ENCODE results near the gene SLC5A7. TPM values are rescaled to one million over a fixed set of nuclear protein-coding genes. Genes with fewer than 3 reads are reported as not detected.

The SLC5A7 gene
- 0.20 TPM for total RNA-seq

- DNase-seq (ENCODE audit: low spot score), result no peak
Observed at GRCh38 chr2:107986278-107987217, at the start of gene SLC5A7. Gene SLC5A7, plus strand, starts transcription at chr2:107986524. Its CDS starts 1,632 bp downstream, at chr2:107988156.

DNA sequence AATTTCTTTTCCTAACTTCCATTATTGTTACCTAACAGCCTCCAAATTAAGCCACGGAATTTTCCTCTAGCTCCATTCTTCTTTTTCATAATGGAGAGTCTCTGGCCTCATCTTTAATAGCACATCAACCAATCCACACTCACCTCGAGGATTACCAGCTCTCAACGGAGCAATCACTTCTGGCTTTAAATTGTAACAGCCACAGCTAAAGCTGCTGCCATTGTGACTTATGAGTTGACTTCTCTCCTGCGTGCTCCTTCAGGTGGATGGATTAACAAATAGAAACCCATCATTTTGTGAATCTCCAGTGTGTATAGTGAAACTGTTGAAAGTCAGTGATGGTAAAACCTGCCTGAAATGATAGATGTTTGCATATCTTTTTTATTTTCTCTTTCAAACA is 24.9 kb upstream of the SLC5A7 start:
- no peak for DNase-seq (ENCODE audit: low spot score)

DNA sequence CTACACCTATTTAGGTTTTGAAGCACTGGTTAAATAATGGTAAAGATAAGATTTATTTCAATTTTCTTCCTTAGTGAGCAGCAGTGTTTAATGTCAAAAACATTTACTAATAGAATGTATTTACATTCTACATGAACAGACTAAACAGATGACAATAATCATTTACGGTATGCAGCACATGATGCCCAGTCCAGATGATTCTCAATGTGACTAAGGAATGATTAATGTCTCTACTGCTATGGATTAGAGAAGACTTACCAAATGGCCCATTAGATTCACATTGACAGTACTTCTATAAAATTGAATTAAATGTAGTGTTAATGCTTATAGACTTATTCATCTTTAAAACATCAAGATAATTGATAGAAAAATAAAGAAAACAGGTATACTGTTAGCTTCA is 22.1 kb upstream of the SLC5A7 start:
- DNase-seq (ENCODE audit: low spot score), result no peak

DNA sequence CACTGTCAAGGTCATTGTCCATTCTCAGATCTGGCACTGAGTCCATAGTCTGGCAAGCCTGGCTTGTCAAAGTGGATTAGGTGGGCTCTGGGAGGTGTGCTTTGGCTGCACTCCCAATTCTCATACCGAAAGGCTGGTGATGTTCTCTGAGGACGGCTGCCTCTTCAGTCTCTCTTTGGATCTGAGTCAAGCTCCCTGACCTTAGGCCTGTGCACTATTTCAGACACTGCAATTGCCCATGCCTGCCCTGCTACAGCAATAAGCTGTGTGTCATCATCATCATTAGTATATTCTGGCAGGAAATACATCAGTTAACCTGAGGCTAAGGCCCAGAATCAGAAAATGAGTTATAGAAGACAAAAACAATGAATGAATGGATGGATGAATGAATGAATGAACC is 1.6 kb upstream of the SLC5A7 start:
- DNase-seq (ENCODE audit: low spot score), result no peak

DNA sequence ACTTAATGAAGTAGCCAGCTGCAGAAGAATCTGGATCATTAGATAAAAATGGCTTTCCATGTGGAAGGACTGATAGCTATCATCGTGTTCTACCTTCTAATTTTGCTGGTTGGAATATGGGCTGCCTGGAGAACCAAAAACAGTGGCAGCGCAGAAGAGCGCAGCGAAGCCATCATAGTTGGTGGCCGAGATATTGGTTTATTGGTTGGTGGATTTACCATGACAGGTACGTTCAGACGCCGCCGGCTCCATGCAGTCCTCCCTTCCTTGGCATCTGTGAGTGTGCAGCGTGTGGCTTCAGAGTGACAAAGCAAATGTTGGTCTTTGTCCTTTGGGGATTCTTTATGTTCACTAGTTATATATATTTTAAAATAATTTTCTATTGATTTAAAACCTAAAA is 1.8 kb downstream of the SLC5A7 start:
- DNase-seq (ENCODE audit: low spot score), result no peak

DNA sequence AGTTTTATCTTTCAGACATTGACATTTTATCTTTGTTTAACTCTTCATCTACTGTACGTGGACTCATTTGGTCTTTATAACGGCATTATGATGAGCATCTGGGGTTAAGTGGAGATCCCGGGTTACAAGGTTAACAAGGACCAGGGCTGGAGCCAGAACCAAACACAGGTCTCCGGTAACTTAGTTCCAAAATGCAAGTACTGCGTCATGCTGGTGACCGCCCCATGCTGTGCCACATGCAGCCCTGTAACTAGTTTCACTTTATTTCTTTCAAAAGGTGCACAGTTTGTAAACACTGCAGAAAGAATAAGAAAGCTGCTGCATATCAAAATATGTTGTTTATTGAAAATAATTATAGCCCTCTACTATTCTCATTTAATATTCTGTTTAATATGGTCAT is 3.1 kb downstream of the SLC5A7 start:
- DNase-seq (ENCODE audit: low spot score), result no peak

GRCh38 chr2:107990718-107991117 is 4.4 kb downstream of the SLC5A7 start:
- DNase-seq (ENCODE audit: low spot score), result no peak

GRCh38 chr2:107992069-107992468 is 5.7 kb downstream of the SLC5A7 start:
- DNase-seq (ENCODE audit: low spot score), result no peak

- no peak for DNase-seq (ENCODE audit: low spot score)
Observed at GRCh38 chr2:107999158-107999557, 12.8 kb downstream of the SLC5A7 start.

GRCh38 chr2:108010912-108011591 is 24.7 kb downstream of the SLC5A7 start:
- no peak for DNase-seq (ENCODE audit: low spot score)

- DNase-seq (ENCODE audit: low spot score), result no peak
Observed at GRCh38 chr2:108013305-108013704, 27.0 kb downstream of the SLC5A7 start.

DNA sequence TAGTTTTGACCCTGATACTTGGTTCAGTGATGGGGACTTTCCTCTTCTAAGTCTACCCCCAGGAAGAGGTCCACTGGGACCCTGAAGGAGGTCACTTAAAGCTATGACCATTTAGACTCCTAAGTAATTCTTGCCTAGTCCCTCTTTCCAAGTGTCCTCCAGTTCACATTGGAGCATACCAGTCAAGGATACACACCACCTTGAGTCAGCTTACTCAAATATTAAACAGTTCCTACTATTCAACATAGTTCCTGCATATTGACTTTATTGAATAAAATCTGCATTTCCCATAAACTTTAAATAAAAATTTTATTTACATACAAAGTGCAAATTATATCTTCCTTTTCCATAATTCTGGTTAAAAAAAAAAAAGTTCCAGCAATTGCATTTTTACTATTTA is 36.3 kb downstream of the SLC5A7 start:
- no peak for DNase-seq (ENCODE audit: low spot score)

- DNase-seq (ENCODE audit: low spot score), result no peak
Observed at GRCh38 chr2:108023776-108024175, 37.5 kb downstream of the SLC5A7 start.

- no peak for DNase-seq (ENCODE audit: low spot score)
Observed at GRCh38 chr2:108026092-108026794, 39.9 kb downstream of the SLC5A7 start.

DNA sequence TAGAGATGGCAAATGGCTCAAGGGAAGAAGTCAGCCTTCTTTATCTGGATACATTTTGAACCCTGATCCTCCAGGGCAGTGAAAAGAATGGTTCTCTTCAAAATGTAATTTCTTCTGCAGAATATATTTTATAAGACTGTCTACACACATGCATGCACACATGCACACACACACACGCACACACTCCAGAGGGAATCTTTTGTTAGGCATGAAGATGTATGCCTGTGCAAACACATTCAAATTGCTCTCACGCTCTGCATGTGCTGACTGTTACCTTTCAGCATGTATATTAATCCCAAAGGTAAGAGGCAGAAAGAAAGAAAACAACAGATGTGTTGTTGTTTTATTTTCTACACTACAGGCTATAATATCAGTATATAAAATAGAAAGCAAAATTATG is 43.2 kb downstream of the SLC5A7 start:
- no peak for DNase-seq (ENCODE audit: low spot score)

- no peak for DNase-seq (ENCODE audit: low spot score)
Observed at GRCh38 chr2:108029912-108030311, 43.6 kb downstream of the SLC5A7 start.

DNA sequence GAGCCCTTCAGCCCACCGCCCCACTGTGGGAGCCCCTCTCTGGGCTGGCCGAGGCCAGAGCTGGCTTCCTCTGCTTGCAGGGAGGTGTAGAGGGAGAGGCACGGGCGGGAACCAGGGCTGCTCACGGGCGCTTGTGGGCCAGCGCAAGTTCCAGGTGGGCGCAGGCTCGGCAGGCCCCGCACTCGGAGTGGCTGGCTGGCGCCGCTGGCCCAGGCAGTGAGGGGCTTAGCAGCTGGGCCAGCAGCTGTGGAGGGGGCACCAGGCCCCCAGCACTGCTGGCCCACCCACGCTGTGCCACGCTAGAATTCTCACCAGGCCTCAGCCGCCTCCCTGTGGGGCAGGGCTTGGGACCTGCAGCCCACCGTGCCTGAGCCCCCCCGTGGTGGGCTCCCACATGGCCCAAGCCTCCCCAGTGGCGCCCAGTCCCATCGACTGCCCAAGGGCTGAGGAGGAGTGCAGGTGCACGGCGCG is 45.2 kb downstream of the SLC5A7 start:
- no peak for DNase-seq (ENCODE audit: low spot score)

DNA sequence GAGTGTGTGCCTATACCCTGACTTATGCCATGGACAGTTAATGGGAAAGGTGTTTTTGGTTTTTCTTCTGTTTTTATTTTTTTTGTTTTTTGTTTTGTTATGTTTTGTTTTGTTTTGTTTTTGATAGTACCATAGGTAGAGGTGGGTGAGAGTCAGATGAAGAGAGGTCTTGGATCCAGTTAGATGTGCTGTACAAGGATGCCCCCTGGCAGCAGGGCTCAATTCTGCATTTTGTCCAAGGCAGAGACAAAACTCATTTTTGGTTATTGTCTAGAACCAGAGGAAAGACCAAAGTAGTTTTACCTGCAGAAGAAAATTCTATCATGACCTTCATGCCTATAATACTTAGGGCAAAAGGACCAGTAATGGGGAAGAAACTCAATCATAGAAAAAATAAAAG is 48.5 kb downstream of the SLC5A7 start:
- no peak for DNase-seq (ENCODE audit: low spot score)

DNA sequence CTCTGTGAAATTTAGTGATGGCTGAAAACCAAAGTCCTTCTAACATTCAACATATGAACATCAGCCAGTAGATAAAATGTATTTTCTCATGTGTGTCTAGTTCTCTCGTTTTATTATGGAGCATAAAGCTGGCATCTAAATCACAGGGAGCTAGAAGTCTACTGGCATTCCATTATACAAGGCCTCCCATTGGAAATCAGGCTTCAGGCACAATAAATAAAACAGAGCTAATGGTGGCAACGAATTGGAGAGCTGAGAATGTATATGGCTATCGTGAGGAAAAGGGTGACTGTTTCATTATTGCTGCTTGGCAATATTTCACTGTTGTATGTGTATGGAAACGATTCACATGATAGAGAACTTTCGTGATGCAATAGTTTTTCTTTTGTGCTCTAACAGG is 62.4 kb downstream of the SLC5A7 start:
- DNase-seq (ENCODE audit: low spot score), result no peak

DNA sequence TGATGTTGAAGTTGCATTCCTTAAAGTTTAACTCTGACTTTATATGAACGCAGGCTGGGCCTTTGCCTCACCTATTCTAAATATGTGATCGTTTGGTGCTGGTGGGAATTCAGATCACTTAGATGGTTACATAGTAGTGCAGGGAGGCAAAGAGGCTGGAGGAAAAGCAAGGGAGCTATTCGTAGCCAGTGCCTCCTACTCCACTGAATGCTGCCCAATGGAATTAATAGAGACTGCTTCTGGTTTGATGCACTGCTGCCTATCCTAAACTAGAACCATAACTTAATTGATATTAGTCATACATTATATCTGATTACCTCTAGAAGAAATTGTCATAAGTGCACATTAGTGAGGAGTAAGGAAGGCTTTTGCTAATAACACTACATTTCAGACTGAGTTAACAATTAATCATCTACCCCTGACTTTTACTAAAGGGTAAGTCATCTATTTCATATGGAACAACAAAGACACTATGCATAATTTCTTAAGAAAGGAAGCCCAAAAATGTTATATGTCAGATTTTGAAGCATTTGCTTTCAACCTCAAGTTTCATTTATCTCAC is 72.3 kb downstream of the SLC5A7 start:
- DNase-seq (ENCODE audit: low spot score), result no peak

GRCh38 chr2:108061439-108062042 is 75.2 kb downstream of the SLC5A7 start:
- no peak for DNase-seq (ENCODE audit: low spot score)

Measured in mucosa of gallbladder (tissue), 1 donor.